Testis (tissue), 3 donors: ENCODE results near the gene TENT5A. TPM values are rescaled to one million over a fixed set of nuclear protein-coding genes. Genes with fewer than 3 reads are reported as not detected.

ENCODE experiments used
- DNase-seq: peaks from one replicate; pipeline ENCODE4 v3.0.0-alpha.2; 2019
- H3K27ac ChIP-seq, 2 donors: fragments of 200-600 bp; sonication (generic); one replicate each; pipeline ENCODE4 v1.5.1; 2019
- H3K27me3 ChIP-seq: fragments of 200-600 bp; sonication (generic); one replicate; pipeline ENCODE4 v1.5.1; 2019
- H3K36me3 ChIP-seq: fragments of 200-600 bp; sonication (generic); one replicate; pipeline ENCODE4 v1.5.1; 2017; ENCODE audit warnings: low read depth; ENCODE audit errors: missing control alignments
- H3K4me1 ChIP-seq: fragments of 200-600 bp; sonication (generic); one replicate; pipeline ENCODE4 v1.5.1; 2019
- H3K4me3 ChIP-seq, 2 donors: fragments of 200-600 bp; sonication (generic); one replicate each; pipeline ENCODE4 v1.5.1; 2017 to 2019
- H3K9me3 ChIP-seq: fragments of 200-600 bp; sonication (generic); one replicate; pipeline ENCODE4 v1.5.1; 2017
- CTCF ChIP-seq, 3 experiments: fragments of 450-650 bp in 2 of 3; fragments of 200-600 bp in 1 of 3; sonication (generic) in 1 of 3; IDR thresholded peaks; one replicate each; pipeline ENCODE4 v1.5.1; 2016 to 2019; ENCODE audit warnings: antibody characterized with exemption in 3 of 3, mild to moderate bottlenecking in 2 of 3, moderate library complexity in 1 of 3
- POLR2A ChIP-seq: fragments of 450-650 bp; IDR thresholded peaks from one replicate; pipeline ENCODE4 v1.6.1; 2017; ENCODE audit warnings: antibody characterized with exemption, mild to moderate bottlenecking, moderate library complexity
- WGBS, 2 donors: methylation state at CpG; one replicate each; pipeline ENCODE4 v1.1.5; 2018; 5-methylcytosine and 5-hydroxymethylcytosine counted together
- intact Hi-C: fragments of 100-400 bp; cut with DNase I; formaldehyde crosslinking; loops from one replicate; pipeline ENCODE4 v1.15.1; 2023; ENCODE audit warnings: low total_unique reads
- polyA plus RNA-seq: library from polyadenylated mRNA; stranded (reverse); fragments of 350-450 nt; fragmentation: Illumina TruSeq; extraction: RNeasy Lipid Tissue Mini Kit (QIAGEN cat#74804); gene quantifications from one replicate; pipeline ENCODE4 v1.2.3, GENCODE V29; 2014; ENCODE audit warnings: low read depth, low replicate concordance; ENCODE audit not compliant: insufficient read depth
- total RNA-seq, 2 donors: library from RNA; depleted of rRNA; stranded (reverse); fragments of >200 nt; gene quantifications; one replicate each; pipeline ENCODE4 v1.2.3, GENCODE V29; 2016

The TENT5A gene
- total and polyA plus RNA-seq, 3 donors from 2014 or later = 7.0 to 9.2 (median 9.2) TPM

- 81 to 84% methylated on average over 1 of the region's 1 CpG for WGBS, 2 donors
- Histone ChIP-seq H3K4me3 (no peak overlapping the region), H3K36me3 (no peaks in the 10 kb centered on the region), H3K27ac (no peak overlapping the region), H3K27me3 (no peaks in the 10 kb centered on the region), H3K9me3 (no peaks in the 10 kb centered on the region), H3K4me1 (no peaks in the 10 kb centered on the region)
- no peak for DNase-seq
- intact Hi-C loops = no loop called here
- no peak for TF ChIP-seq POLR2A
- TF ChIP-seq CTCF (IDR thresholded peaks at IDR 0.05) = no peak
Observed at GRCh38 chr6:81797591-81797990, 45.1 kb upstream of the TENT5A start.

DNA sequence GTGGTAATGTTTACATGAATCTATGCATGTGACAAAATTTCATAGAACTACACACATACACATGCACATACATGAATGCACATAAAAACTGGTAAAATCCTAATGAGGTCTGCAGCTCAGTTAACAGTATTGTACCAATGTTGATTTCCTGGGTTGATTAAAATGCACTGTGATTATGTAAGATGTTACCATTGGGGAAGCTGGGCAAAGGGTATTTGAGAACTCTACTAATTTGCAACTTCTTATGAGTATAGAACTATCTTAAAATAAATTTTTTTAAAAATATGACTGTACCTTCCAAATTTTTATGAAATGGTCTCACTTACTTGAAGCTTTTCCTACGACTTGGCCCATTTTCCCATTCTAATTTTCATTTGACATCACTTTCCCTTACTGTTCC is 43.4 kb upstream of the TENT5A start:
- intact Hi-C loops = no loop called here
- no peak for TF ChIP-seq POLR2A
- no peak for TF ChIP-seq CTCF (IDR thresholded peaks at IDR 0.05)
- DNase-seq = no peak
- Histone ChIP-seq H3K27me3 (no peaks in the 10 kb centered on the region), H3K27ac (no peak overlapping the region), H3K36me3 (no peaks in the 10 kb centered on the region), H3K4me3 (no peak overlapping the region), H3K4me1 (no peaks in the 10 kb centered on the region), H3K9me3 (no peaks in the 10 kb centered on the region)
- 74 to 89% methylated on average over 1 of the region's 1 CpG for WGBS, 2 donors

GRCh38 chr6:81793821-81794475 is 41.5 kb upstream of the TENT5A start:
- WGBS, 2 donors = 74 to 79% methylated on average over 4 of the region's 4 CpGs
- intact Hi-C loops = no loop called here

GRCh38 chr6:81792826-81793225 is 40.3 kb upstream of the TENT5A start:
- TF ChIP-seq POLR2A (no peak), CTCF (IDR thresholded peaks at IDR 0.05) (no peak)
- H3K4me3 ChIP-seq = no peak overlapping the region
- peaks cover 4% of the 10 kb centered on the region for H3K4me1 ChIP-seq
- intact Hi-C loops = no loop called here
- no peaks in the 10 kb centered on the region for H3K27me3 ChIP-seq
- H3K36me3 ChIP-seq = no peaks in the 10 kb centered on the region
- no peak overlapping the region for H3K27ac ChIP-seq
- no peak for DNase-seq
- WGBS, 2 donors = 77 to 85% methylated on average over 1 of the region's 1 CpG
- no peaks in the 10 kb centered on the region for H3K9me3 ChIP-seq

More at GRCh38 chr6:81793821-81794475, 41.5 kb upstream of the TENT5A start:
- H3K27ac ChIP-seq = no peak overlapping the region
- H3K4me3 ChIP-seq = no peak overlapping the region
- H3K4me1 ChIP-seq = no peaks in the 10 kb centered on the region
- no peaks in the 10 kb centered on the region for H3K27me3 ChIP-seq
- no peak for DNase-seq
- TF ChIP-seq CTCF (IDR thresholded peaks at IDR 0.05) = no peak
- no peak for TF ChIP-seq POLR2A
- H3K9me3 ChIP-seq = no peaks in the 10 kb centered on the region
- H3K36me3 ChIP-seq = no peaks in the 10 kb centered on the region

- Histone ChIP-seq H3K36me3 (no peaks in the 10 kb centered on the region), H3K27ac (no peak overlapping the region), H3K27me3 (no peaks in the 10 kb centered on the region), H3K9me3 (no peaks in the 10 kb centered on the region), H3K4me3 (no peak overlapping the region), H3K4me1 (peaks cover 7% of the 10 kb centered on the region)
- no peak for DNase-seq
- intact Hi-C loops = no loop called here
- TF ChIP-seq CTCF (IDR thresholded peaks at IDR 0.05) (no peak), POLR2A (no peak)
- WGBS, 2 donors = 88 to 95% methylated on average over 2 of the region's 2 CpGs
Observed at GRCh38 chr6:81791756-81792155, 39.3 kb upstream of the TENT5A start.
